Stimulated activated CD8-positive, alpha-beta memory T cell treated with anti-CD3 and anti-CD28 coated beads, Interleukin-15, amount 100 ng/mL, for 1 hour (primary cell): ENCODE measurements around the gene CDR2L.
"Not testable (repeated sequence)": the region's sequence is repeated elsewhere in the genome, so short reads cannot be mapped to it uniquely, and the experiment has no call there.

Source experiments
- DNase-seq: peaks from one replicate; pipeline ENCODE4 v3.0.0-alpha.2; 2020; ENCODE audit warnings: low read depth

The CDR2L gene

GRCh38 chr17:75044716-75045115, 57.3 kb downstream of the CDR2L start:
- no peak for DNase-seq

- not testable (repeated sequence) for DNase-seq
These were observed 58.5 kb downstream of the CDR2L start for GRCh38 chr17:75045946-75046406.

GRCh38 chr17:75046407-75047289, 59.2 kb downstream of the CDR2L start, which contains the start of the genes ATP5PD and KCTD2:
Gene ATP5PD, minus strand, starts transcription at chr17:75046969. Its CDS starts 4,319 bp downstream, at chr17:75042650.
Gene KCTD2, plus strand, starts transcription at chr17:75047225. Its CDS starts 26 bp downstream, at chr17:75047251.
- peak; percentile 86 for DNase-seq

- no peak for DNase-seq
These were observed 60.1 kb downstream of the CDR2L start for GRCh38 chr17:75047398-75048098.

- no peak for DNase-seq
These were observed 60.9 kb downstream of the CDR2L start for GRCh38 chr17:75048249-75048878.

GRCh38 chr17:75049057-75049456, 61.6 kb downstream of the CDR2L start:
- DNase-seq = no peak

- DNase-seq = no peak
These were observed 62.3 kb downstream of the CDR2L start for GRCh38 chr17:75049706-75050105.

- no peak for DNase-seq
These were observed 64.5 kb downstream of the CDR2L start for GRCh38 chr17:75051941-75052340.
